ENCODE results near the gene VIT. TPM values are rescaled to one million over a fixed set of nuclear protein-coding genes. Genes with fewer than 3 reads are reported as not detected.

Gene VIT
- polyA plus RNA-seq, 1 of the 3 experiments (the other 2 are of a cell fraction) = not detected

GRCh38 chr2:36655453-36655852 lies 41.1 kb upstream of the VIT start:
- 0 out of 2 replicates have a peak overlapping the region, but pooled peaks have one; percentile 4 for H2AFZ ChIP-seq (ENCODE audit: low read depth)
- CTCF ChIA-PET = interaction anchor here (0.9 to 1.8 kb wide), 3 partner anchors 9 to 305 kb away, joined by 4 to 9 read pairs (median 5); no protein-coding TSS in a partner anchor
- no peaks in the 10 kb centered on the region for H3K9me3 ChIP-seq
- TF ChIP-seq TAF1 (IDR thresholded peaks at IDR 0.05; ENCODE audit: borderline replicate concordance, low read depth, low read length) (no peak), GABPA (IDR thresholded peaks at IDR 0.05; ENCODE audit: low read depth) (no peak)
- no peaks in the 10 kb centered on the region for H4K20me1 ChIP-seq (ENCODE audit: insufficient read depth)
- peaks cover 0 to 8% of the 10 kb centered on the region in 2 experiments; a peak in 2 of 4 replicates for H3K4me1 ChIP-seq (ENCODE audit: control insufficient read depth in 1 of 2, insufficient read depth in 2 of 2, low read depth in 1 of 2, low read length in 1 of 2)
- H3K27me3 ChIP-seq (ENCODE audit: insufficient read depth) = no peaks in the 10 kb centered on the region
- peaks cover 23% of the 10 kb centered on the region for H3F3A ChIP-seq (replicated peaks; ENCODE audit: insufficient read depth)
- no peaks in the 10 kb centered on the region for H3K79me2 ChIP-seq (ENCODE audit: insufficient read depth)
- H3K27ac ChIP-seq (ENCODE audit: low read depth in 2 of 2, low read length in 1 of 2) = peak overlapping the region in 1 of 2 experiments; percentile 9; a peak in 1 of 4 replicates
- H3K9me2 ChIP-seq = no peaks in the 10 kb centered on the region
- H3K9ac ChIP-seq = no peak overlapping the region
- WGBS (ENCODE audit: low lambda C conversion rate) = 56% methylated on average over 4 of the region's 4 CpGs
- no peak overlapping the region for H3K4me2 ChIP-seq
- POLR2A ChIA-PET = no interaction called here
- no peak for DNase-seq
- no peaks in the 10 kb centered on the region for H3K36me3 ChIP-seq (replicated peaks in 1 of 2; ENCODE audit: control insufficient read depth in 1 of 2, insufficient read depth in 2 of 2, low read length in 1 of 2)
- H3K4me3 ChIP-seq (ENCODE audit: low read depth in 2 of 2, low read length in 1 of 2) = no peak overlapping the region

- Histone ChIP-seq H3K9me2 (no peaks in the 10 kb centered on the region), H3K9ac (no peak overlapping the region), H3K27me3 (ENCODE audit: insufficient read depth) (no peaks in the 10 kb centered on the region), H3F3A (replicated peaks; ENCODE audit: insufficient read depth) (peaks cover 27% of the 10 kb centered on the region), H3K9me3 (no peaks in the 10 kb centered on the region), H3K4me2 (no peak overlapping the region), H2AFZ (ENCODE audit: low read depth) (no peak overlapping the region), H3K27ac (ENCODE audit: low read depth in 2 of 2, low read length in 1 of 2) (no peak overlapping the region), H3K4me1 (ENCODE audit: control insufficient read depth in 1 of 2, insufficient read depth in 2 of 2, low read depth in 1 of 2, low read length in 1 of 2) (peaks cover 0 to 6% of the 10 kb centered on the region in 2 experiments; a peak in 2 of 4 replicates), H4K20me1 (ENCODE audit: insufficient read depth) (no peaks in the 10 kb centered on the region), H3K36me3 (replicated peaks in 1 of 2; ENCODE audit: control insufficient read depth in 1 of 2, insufficient read depth in 2 of 2, low read length in 1 of 2) (no peaks in the 10 kb centered on the region), H3K79me2 (ENCODE audit: insufficient read depth) (no peaks in the 10 kb centered on the region), H3K4me3 (ENCODE audit: low read depth in 2 of 2, low read length in 1 of 2) (no peak overlapping the region)
- 95% methylated on average over 1 of the region's 1 CpG for WGBS (ENCODE audit: low lambda C conversion rate)
- no peak for DNase-seq
- CTCF ChIA-PET = interaction anchor here (0.7 to 1.5 kb wide), 2 partner anchors 8 to 10 kb away, joined by 4 to 5 read pairs; no protein-coding TSS in a partner anchor
- no peak for TF ChIP-seq RFX5 (IDR thresholded peaks at IDR 0.05; ENCODE audit: low read length)
- POLR2A ChIA-PET = no interaction called here
Observed at GRCh38 chr2:36657703-36658102, 38.8 kb upstream of the VIT start.

- POLR2A ChIA-PET = no interaction called here
- WGBS (ENCODE audit: low lambda C conversion rate) = 84% methylated on average over 1 of the region's 1 CpG
- no peak overlapping the region for H3K4me2 ChIP-seq
Observed at GRCh38 chr2:36658277-36658748, 38.2 kb upstream of the VIT start.

More at GRCh38 chr2:36658277-36658748, 38.2 kb upstream of the VIT start:
- no peak overlapping the region for H3K9ac ChIP-seq
- H3K9me2 ChIP-seq = no peaks in the 10 kb centered on the region
- peaks cover 27% of the 10 kb centered on the region for H3F3A ChIP-seq (replicated peaks; ENCODE audit: insufficient read depth)
- H3K4me1 ChIP-seq (ENCODE audit: control insufficient read depth in 1 of 2, insufficient read depth in 2 of 2, low read depth in 1 of 2, low read length in 1 of 2) = peaks cover 0 to 6% of the 10 kb centered on the region in 2 experiments; a peak in 2 of 4 replicates
- no peak overlapping the region for H3K27ac ChIP-seq (ENCODE audit: low read depth in 2 of 2, low read length in 1 of 2)
- no peak for DNase-seq
- no peaks in the 10 kb centered on the region for H3K36me3 ChIP-seq (replicated peaks in 1 of 2; ENCODE audit: control insufficient read depth in 1 of 2, insufficient read depth in 2 of 2, low read length in 1 of 2)
- no peaks in the 10 kb centered on the region for H3K79me2 ChIP-seq (ENCODE audit: insufficient read depth)
- no peak overlapping the region for H2AFZ ChIP-seq (ENCODE audit: low read depth)
- no peaks in the 10 kb centered on the region for H4K20me1 ChIP-seq (ENCODE audit: insufficient read depth)
- H3K9me3 ChIP-seq = no peaks in the 10 kb centered on the region
- TF ChIP-seq EP300 (IDR thresholded peaks at IDR 0.05; ENCODE audit: borderline replicate concordance in 1 of 2, low read depth in 1 of 2, low read length in 1 of 2) = 0 out of 4 replicates have a peak, but pooled peaks of 1 of the 2 experiments have one; percentile 10
- no peak for TF ChIP-seq FOSL2 (IDR thresholded peaks at IDR 0.05; ENCODE audit: borderline replicate concordance, low read depth)
- TF ChIP-seq IRF3 (IDR thresholded peaks at IDR 0.05; ENCODE audit: low read depth, low read length) = no peak
- no peak for TF ChIP-seq FOXJ3 (CRISPR knock-in tag; IDR thresholded peaks at IDR 0.05)
- TF ChIP-seq PBX3 (IDR thresholded peaks at IDR 0.05) = 0 out of 2 replicates have a peak, but pooled peaks have one; percentile 34
- no peak for TF ChIP-seq POLR2AphosphoS5 (IDR thresholded peaks at IDR 0.05; ENCODE audit: low read depth, low read length)
- no peak overlapping the region for H3K4me3 ChIP-seq (ENCODE audit: low read depth in 2 of 2, low read length in 1 of 2)
- H3K27me3 ChIP-seq (ENCODE audit: insufficient read depth) = no peaks in the 10 kb centered on the region
- CTCF ChIA-PET = interaction anchor here (0.7 to 2.1 kb wide), 5 partner anchors 8 to 306 kb away, joined by 3 to 10 read pairs (median 4); no protein-coding TSS in a partner anchor

Data from SK-N-SH (cell line).